ENCODE results near the gene CHST15. TPM values are rescaled to one million over a fixed set of nuclear protein-coding genes. Genes with fewer than 3 reads are reported as not detected.

CHST15 gene
- total and polyA plus RNA-seq, 2 of the 4 experiments (the other 2 are of a cell fraction) = 0.14 to 0.18 TPM

DNA sequence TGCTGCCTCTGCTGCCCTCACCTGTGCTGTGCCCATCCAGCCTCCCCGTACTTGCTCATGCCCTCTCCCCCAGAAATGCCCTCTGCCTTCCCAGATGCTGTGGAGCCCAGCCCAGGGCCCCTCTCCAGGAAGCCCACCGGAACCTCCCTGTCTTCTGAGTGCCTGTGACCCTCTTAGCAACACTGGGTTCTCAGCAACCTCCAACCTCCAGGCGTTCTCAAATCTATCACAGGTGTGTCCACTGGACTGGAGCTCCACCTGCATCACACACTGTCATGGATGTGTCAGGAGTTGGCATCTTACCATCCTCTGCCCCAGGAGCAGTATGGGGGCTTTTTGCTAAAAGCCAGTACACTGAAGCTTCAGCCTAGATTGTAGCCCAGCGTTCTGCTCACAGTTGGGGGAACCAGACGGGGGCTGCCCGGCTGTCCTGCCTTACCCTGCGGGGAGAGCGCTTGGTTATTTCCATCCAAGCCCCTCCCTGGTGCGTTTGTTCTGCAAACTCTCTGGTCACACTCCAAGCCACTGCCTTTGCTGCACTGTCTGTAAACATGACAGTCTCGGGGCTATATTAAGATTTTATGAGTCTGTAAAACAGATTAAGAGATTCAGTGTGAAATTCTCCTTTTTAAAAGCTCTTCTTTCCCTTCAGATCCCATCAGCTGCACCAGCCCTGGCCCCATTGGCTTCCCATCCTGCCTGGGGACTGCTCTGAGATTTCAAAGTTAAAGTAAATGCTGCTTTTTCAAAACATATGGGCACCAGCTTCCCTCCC is 130.5 kb downstream of the CHST15 start:
- Histone ChIP-seq H3K27me3 (ENCODE audit: control insufficient read depth, insufficient read depth, low read length) (no peaks in the 10 kb centered on the region), H3K56ac (ENCODE audit: extremely low read depth, insufficient read depth, low read length) (no peak overlapping the region), H3K14ac (replicated peaks; ENCODE audit: low read depth, low read length) (no peak overlapping the region), H3K4me3 (ENCODE audit: insufficient read depth, low read depth, low read length) (no peak overlapping the region), H3K9ac (ENCODE audit: low read depth, low read length) (no peak overlapping the region), H2AFZ (replicated peaks; ENCODE audit: low read length, poor library complexity) (no peak overlapping the region), H3K9me1 (ENCODE audit: insufficient read depth, low read length) (no peaks in the 10 kb centered on the region), H3K9me3 (ENCODE audit: control insufficient read depth, insufficient read depth, low read length) (no peaks in the 10 kb centered on the region), H2BK5ac (ENCODE audit: low read depth, low read length, poor library complexity, severe bottlenecking) (no peak overlapping the region), H3K4ac (ENCODE audit: low read depth, low read length) (no peak overlapping the region), H4K8ac (ENCODE audit: low read depth in 2 of 2, low read length in 2 of 2) (no peak overlapping the region), H3K23ac (ENCODE audit: low read depth, low read length) (no peak overlapping the region), H2AK9ac (replicated peaks; ENCODE audit: low read depth, low read length, poor library complexity) (no peak overlapping the region), H2BK15ac (ENCODE audit: low read depth, low read length) (no peak overlapping the region), H2AK5ac (ENCODE audit: low read depth, low read length) (no peak overlapping the region), H3K79me1 (ENCODE audit: low read depth in 1 of 2, low read length in 2 of 2) (no peaks in the 10 kb centered on the region), H3K4me2 (ENCODE audit: low read depth, low read length) (no peak overlapping the region), H4K91ac (ENCODE audit: insufficient read depth, low read depth, low read length) (no peak overlapping the region), H3K36me3 (ENCODE audit: control insufficient read depth, insufficient read depth, low read length) (no peaks in the 10 kb centered on the region), H4K20me1 (ENCODE audit: insufficient read depth, low read length) (no peaks in the 10 kb centered on the region), H3K4me1 (ENCODE audit: control insufficient read depth, insufficient read depth, low read length) (no peaks in the 10 kb centered on the region), H3K18ac (ENCODE audit: low read depth, low read length) (no peak overlapping the region), H2BK120ac (ENCODE audit: low read depth, low read length) (no peak overlapping the region), H4K5ac (ENCODE audit: low read depth, low read length) (no peak overlapping the region), H2BK20ac (ENCODE audit: low read depth, low read length) (no peak overlapping the region), H3K27ac (ENCODE audit: insufficient read depth, low read length) (no peak overlapping the region)
- dilution Hi-C loops (cut with HindIII; ENCODE audit: low sequenced_read_pairs, unreplicated experiment) (no loop called here), in situ Hi-C loops (cut with MboI; ENCODE audit: low sequenced_read_pairs) (loop anchor here (10.0 to 25.0 kb wide), 3 partner anchors 378 to 926 kb away; partner anchors contain the start of gene HMX3), intact Hi-C loops (cut with micrococcal nuclease) (no loop called here)
- POLR2A ChIA-PET (ENCODE audit: unreplicated experiment) = no interaction called here
- no peak for TF ChIP-seq MAZ (IDR thresholded peaks at IDR 0.05; ENCODE audit: borderline replicate concordance, low read depth, low read length)
- DNase-seq (no peak), ATAC-seq (ENCODE audit: low read depth) (no peak)
- 33% methylated on average over 1 of the region's 10 CpGs; no CpG with 5 or more reads in 1 of the 2 experiments for WGBS, 2 experiments (ENCODE audit: extremely low coverage in 2 of 2, insufficient read length in 1 of 2)
- no TSS peak for BruUV-seq (replicated peaks)
- CTCF ChIA-PET = no interaction called here

All from IMR-90 (cell line).